HepG2 (cell line): ENCODE data around the gene PIP5KL1. TPM values are rescaled to one million over a fixed set of nuclear protein-coding genes. Genes with fewer than 3 reads are reported as not detected.

Experiments
- BCLAF1 ChIP-seq: fragments of 450-650 bp; IDR thresholded peaks from 2 replicates; pipeline ENCODE4 v1.6.1; 2017; ENCODE audit warnings: mild to moderate bottlenecking
- MAZ ChIP-seq, 2 experiments: sonication (generic) in 1 of 2; formaldehyde crosslinking in 1 of 2; IDR thresholded peaks; 2 replicates each; pipeline versions ENCODE4 v1.5.0 to v1.6.1; 2012 to 2020; ENCODE audit warnings: low read depth in 2 of 2, mild to moderate bottlenecking in 2 of 2, borderline replicate concordance in 1 of 2, improper control_type of control experiment in 1 of 2, low read length in 1 of 2, missing genetic modification reagents in 1 of 2, moderate library complexity in 1 of 2
- NCOA1 ChIP-seq: sonication (generic); formaldehyde crosslinking; IDR thresholded peaks from 2 replicates; pipeline ENCODE4 v1.9.0; 2021; ENCODE audit warnings: missing genetic modification reagents
- NFE2L2 ChIP-seq: fragments of 150-350 bp; IDR thresholded peaks from 2 replicates; pipeline ENCODE4 v1.6.1; 2014; ENCODE audit warnings: low read length
- NFIC ChIP-seq: IDR thresholded peaks from 2 replicates; pipeline ENCODE4 v1.6.1; 2012; ENCODE audit warnings: mild to moderate bottlenecking, low read length, inconsistent platforms
- RBM39 ChIP-seq: fragments of 200-400 bp; formaldehyde crosslinking; IDR thresholded peaks from one replicate; pipeline ENCODE4 v1.6.1; 2018; ENCODE audit warnings: antibody characterized with exemption, mild to moderate bottlenecking, low read depth, low read length; ENCODE audit not compliant: poor library complexity, severe bottlenecking
- SMARCE1 ChIP-seq: fragments of 450-650 bp; IDR thresholded peaks from 2 replicates; pipeline ENCODE4 v1.6.1; 2017; ENCODE audit warnings: borderline replicate concordance
- TEAD2 ChIP-seq: sonication (generic); formaldehyde crosslinking; IDR thresholded peaks from 2 replicates; pipeline ENCODE4 v1.9.0; 2021; ENCODE audit warnings: missing genetic modification reagents
- ZNF362 ChIP-seq: sonication (generic); formaldehyde crosslinking; IDR thresholded peaks from 2 replicates; pipeline ENCODE4 v1.4.0; 2020; ENCODE audit warnings: missing genetic modification reagents, mild to moderate bottlenecking, borderline replicate concordance
- ZNF883 ChIP-seq: sonication (generic); formaldehyde crosslinking; IDR thresholded peaks from 2 replicates; pipeline ENCODE4 v1.5.1; 2020; ENCODE audit warnings: mild to moderate bottlenecking, missing genetic modification reagents; ENCODE audit errors: not compliant biosample characterization
- polyA plus RNA-seq, 8 experiments: library from polyadenylated mRNA; depleted of rRNA in 3 of 8; stranded (reverse) in 7 of 8; unstranded in 1 of 8; fragments of >200 nt; fragmentation: Illumina TruSeq in 4 of 8; extraction: Trizol in 4 of 8; gene quantifications; 2 replicates each; pipeline versions ENCODE4 v1.2.1 to v1.2.3, GENCODE V29; 2011 to 2016; ENCODE audit warnings: low read depth in 4 of 8, missing spikeins in 1 of 8, mixed read lengths in 1 of 8; ENCODE audit not compliant: insufficient read depth in 1 of 8
- total RNA-seq, 5 experiments: library from RNA; depleted of rRNA; stranded (reverse); fragments of >200 nt; fragmentation: Illumina TruSeq; extraction: Trizol; gene quantifications; 2 replicates each; pipeline ENCODE4 v1.2.3, GENCODE V29; 2016; ENCODE audit warnings: low read depth in 1 of 5
- TF ChIP-seq, protein P1 (sequence below): sonication (generic); formaldehyde crosslinking; IDR thresholded peaks from 2 replicates; pipeline ENCODE4 v1.9.0; 2021; ENCODE audit warnings: mild to moderate bottlenecking, missing genetic modification reagents
- TF ChIP-seq, protein P2 (sequence below): sonication (generic); formaldehyde crosslinking; IDR thresholded peaks from 2 replicates; pipeline ENCODE4 v1.4.0; 2020; ENCODE audit warnings: missing genetic modification reagents, borderline replicate concordance
- TF ChIP-seq, protein P3 (sequence below): sonication (generic); formaldehyde crosslinking; IDR thresholded peaks from 2 replicates; pipeline ENCODE4 v1.5.0; 2020; ENCODE audit warnings: mild to moderate bottlenecking, missing genetic modification reagents

The PIP5KL1 gene
- total and polyA plus RNA-seq, 2 of the 13 experiments (the other 11 are each of a cell fraction or from before 2014, with no cell fraction given) = 0.20 to 0.49 TPM

GRCh38 chr9:127979333-127980059 lies 48.9 kb upstream of the PIP5KL1 start (continued):
- TF ChIP-seq, protein P1, sequence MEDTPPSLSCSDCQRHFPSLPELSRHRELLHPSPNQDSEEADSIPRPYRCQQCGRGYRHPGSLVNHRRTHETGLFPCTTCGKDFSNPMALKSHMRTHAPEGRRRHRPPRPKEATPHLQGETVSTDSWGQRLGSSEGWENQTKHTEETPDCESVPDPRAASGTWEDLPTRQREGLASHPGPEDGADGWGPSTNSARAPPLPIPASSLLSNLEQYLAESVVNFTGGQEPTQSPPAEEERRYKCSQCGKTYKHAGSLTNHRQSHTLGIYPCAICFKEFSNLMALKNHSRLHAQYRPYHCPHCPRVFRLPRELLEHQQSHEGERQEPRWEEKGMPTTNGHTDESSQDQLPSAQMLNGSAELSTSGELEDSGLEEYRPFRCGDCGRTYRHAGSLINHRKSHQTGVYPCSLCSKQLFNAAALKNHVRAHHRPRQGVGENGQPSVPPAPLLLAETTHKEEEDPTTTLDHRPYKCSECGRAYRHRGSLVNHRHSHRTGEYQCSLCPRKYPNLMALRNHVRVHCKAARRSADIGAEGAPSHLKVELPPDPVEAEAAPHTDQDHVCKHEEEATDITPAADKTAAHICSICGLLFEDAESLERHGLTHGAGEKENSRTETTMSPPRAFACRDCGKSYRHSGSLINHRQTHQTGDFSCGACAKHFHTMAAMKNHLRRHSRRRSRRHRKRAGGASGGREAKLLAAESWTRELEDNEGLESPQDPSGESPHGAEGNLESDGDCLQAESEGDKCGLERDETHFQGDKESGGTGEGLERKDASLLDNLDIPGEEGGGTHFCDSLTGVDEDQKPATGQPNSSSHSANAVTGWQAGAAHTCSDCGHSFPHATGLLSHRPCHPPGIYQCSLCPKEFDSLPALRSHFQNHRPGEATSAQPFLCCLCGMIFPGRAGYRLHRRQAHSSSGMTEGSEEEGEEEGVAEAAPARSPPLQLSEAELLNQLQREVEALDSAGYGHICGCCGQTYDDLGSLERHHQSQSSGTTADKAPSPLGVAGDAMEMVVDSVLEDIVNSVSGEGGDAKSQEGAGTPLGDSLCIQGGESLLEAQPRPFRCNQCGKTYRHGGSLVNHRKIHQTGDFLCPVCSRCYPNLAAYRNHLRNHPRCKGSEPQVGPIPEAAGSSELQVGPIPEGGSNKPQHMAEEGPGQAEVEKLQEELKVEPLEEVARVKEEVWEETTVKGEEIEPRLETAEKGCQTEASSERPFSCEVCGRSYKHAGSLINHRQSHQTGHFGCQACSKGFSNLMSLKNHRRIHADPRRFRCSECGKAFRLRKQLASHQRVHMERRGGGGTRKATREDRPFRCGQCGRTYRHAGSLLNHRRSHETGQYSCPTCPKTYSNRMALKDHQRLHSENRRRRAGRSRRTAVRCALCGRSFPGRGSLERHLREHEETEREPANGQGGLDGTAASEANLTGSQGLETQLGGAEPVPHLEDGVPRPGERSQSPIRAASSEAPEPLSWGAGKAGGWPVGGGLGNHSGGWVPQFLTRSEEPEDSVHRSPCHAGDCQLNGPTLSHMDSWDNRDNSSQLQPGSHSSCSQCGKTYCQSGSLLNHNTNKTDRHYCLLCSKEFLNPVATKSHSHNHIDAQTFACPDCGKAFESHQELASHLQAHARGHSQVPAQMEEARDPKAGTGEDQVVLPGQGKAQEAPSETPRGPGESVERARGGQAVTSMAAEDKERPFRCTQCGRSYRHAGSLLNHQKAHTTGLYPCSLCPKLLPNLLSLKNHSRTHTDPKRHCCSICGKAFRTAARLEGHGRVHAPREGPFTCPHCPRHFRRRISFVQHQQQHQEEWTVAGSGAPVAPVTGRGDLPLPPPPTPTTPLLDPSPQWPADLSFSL (CRISPR knock-in tag) = no peak
- TF ChIP-seq NFE2L2 (no peak), NFIC (0 out of 2 replicates have a peak, but pooled peaks have one; percentile 50), TEAD2 (CRISPR knock-in tag) (no peak), SMARCE1 (no peak), ZNF362 (no peak), NCOA1 (CRISPR knock-in tag) (peak; percentile 45; the same call in 1 of the 2 replicates), BCLAF1 (no peak), RBM39 (peak; percentile 43), ZNF883 (no peak), MAZ (IDR thresholded peaks at IDR 0.05; ENCODE audit: borderline replicate concordance, low read depth, low read length) (0 out of 2 replicates have a peak, but pooled peaks have one; percentile 29), MAZ (CRISPR knock-in tag; IDR thresholded peaks at IDR 0.05; ENCODE audit: low read depth) (0 out of 2 replicates have a peak, but pooled peaks have one; percentile 11)
- TF ChIP-seq, protein P2, sequence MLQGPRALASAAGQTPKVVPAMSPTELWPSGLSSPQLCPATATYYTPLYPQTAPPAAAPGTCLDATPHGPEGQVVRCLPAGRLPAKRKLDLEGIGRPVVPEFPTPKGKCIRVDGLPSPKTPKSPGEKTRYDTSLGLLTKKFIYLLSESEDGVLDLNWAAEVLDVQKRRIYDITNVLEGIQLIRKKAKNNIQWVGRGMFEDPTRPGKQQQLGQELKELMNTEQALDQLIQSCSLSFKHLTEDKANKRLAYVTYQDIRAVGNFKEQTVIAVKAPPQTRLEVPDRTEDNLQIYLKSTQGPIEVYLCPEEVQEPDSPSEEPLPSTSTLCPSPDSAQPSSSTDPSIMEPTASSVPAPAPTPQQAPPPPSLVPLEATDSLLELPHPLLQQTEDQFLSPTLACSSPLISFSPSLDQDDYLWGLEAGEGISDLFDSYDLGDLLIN (CRISPR knock-in tag) = no peak
- TF ChIP-seq, protein P3, sequence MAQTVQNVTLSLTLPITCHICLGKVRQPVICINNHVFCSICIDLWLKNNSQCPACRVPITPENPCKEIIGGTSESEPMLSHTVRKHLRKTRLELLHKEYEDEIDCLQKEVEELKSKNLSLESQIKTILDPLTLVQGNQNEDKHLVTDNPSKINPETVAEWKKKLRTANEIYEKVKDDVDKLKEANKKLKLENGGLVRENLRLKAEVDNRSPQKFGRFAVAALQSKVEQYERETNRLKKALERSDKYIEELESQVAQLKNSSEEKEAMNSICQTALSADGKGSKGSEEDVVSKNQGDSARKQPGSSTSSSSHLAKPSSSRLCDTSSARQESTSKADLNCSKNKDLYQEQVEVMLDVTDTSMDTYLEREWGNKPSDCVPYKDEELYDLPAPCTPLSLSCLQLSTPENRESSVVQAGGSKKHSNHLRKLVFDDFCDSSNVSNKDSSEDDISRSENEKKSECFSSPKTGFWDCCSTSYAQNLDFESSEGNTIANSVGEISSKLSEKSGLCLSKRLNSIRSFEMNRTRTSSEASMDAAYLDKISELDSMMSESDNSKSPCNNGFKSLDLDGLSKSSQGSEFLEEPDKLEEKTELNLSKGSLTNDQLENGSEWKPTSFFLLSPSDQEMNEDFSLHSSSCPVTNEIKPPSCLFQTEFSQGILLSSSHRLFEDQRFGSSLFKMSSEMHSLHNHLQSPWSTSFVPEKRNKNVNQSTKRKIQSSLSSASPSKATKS = no peak
